ENCODE measurements around the gene B4GALNT2.
A peak's percentile ranks its signal among the peaks of the same experiment; 100 is the strongest.
"Not testable (repeated sequence)": the region's sequence is repeated elsewhere in the genome, so short reads cannot be mapped to it uniquely, and the experiment has no call there.

Gene B4GALNT2

GRCh38 chr17:49120166-49120565 lies 12.4 kb upstream of the B4GALNT2 start:
- H3K4me3 ChIP-seq (ENCODE audit: low read depth, low read length): no peak overlapping the region
- H3K79me2 ChIP-seq (ENCODE audit: control insufficient read depth, insufficient read depth, low read length, unreplicated experiment): no peaks in the 10 kb centered on the region
- H3K27ac ChIP-seq (ENCODE audit: low read depth, low read length): no peak overlapping the region
- H3K36me3 ChIP-seq (ENCODE audit: insufficient read depth, low read length): no peaks in the 10 kb centered on the region
- H2AFZ ChIP-seq (ENCODE audit: low read length, unreplicated experiment): no peak overlapping the region
- H3K27me3 ChIP-seq (ENCODE audit: insufficient read depth, low read length): peaks cover 9% of the 10 kb centered on the region; the same call in 1 of the 2 replicates
- no peaks in the 10 kb centered on the region for H3K4me1 ChIP-seq (ENCODE audit: control insufficient read depth, insufficient read depth, low read length, unreplicated experiment)

DNA sequence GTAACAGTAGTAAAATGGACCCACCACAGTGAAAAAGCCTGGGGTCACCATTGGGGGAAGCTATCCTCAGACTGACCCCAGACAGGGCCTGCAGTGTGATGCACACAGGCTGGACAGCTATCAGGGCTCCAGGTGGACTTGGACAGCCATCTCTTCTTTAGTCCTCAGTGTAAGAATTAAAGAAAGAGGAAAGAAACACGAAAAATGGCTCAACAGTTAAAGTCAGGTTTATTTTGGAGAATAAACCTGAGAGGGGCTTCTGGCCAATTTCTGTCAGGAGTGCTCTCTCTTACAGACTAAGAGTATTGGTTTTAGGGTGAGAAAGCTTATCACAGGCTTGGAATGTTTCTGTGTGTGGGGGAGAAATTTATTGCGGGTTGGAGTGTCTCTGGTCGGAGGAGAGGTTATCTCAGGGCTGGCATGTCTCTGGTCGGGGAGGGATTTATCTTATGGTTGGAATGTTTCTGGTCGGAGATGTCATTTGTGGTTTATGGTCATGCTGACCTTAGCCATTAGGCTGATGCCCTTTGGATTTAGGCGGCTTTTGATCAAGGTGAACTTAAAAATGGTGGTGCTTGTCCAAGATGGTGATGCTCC lies 10.8 kb upstream of the B4GALNT2 start:
- Histone ChIP-seq H3K27me3 (ENCODE audit: insufficient read depth, low read length) (peaks cover 5% of the 10 kb centered on the region; the same call in 1 of the 2 replicates), H3K27ac (ENCODE audit: low read depth, low read length) (no peak overlapping the region), H3K79me2 (ENCODE audit: control insufficient read depth, insufficient read depth, low read length, unreplicated experiment) (no peaks in the 10 kb centered on the region), H3K4me3 (ENCODE audit: low read depth, low read length) (no peak overlapping the region), H2AFZ (ENCODE audit: low read length, unreplicated experiment) (no peak overlapping the region), H3K4me1 (ENCODE audit: control insufficient read depth, insufficient read depth, low read length, unreplicated experiment) (no peaks in the 10 kb centered on the region), H3K36me3 (ENCODE audit: insufficient read depth, low read length) (no peaks in the 10 kb centered on the region)

- Histone ChIP-seq H3K4me1 (ENCODE audit: control insufficient read depth, insufficient read depth, low read length, unreplicated experiment) (no peaks in the 10 kb centered on the region), H3K79me2 (ENCODE audit: control insufficient read depth, insufficient read depth, low read length, unreplicated experiment) (no peaks in the 10 kb centered on the region), H3K27me3 (ENCODE audit: insufficient read depth, low read length) (0 out of 2 replicates have a peak, but pooled peaks cover 5% of the 10 kb centered on the region), H3K36me3 (ENCODE audit: insufficient read depth, low read length) (no peaks in the 10 kb centered on the region), H3K27ac (ENCODE audit: low read depth, low read length) (no peak overlapping the region), H2AFZ (ENCODE audit: low read length, unreplicated experiment) (no peak overlapping the region), H3K4me3 (ENCODE audit: low read depth, low read length) (no peak overlapping the region)
Observed at GRCh38 chr17:49122566-49122965, 10.0 kb upstream of the B4GALNT2 start.

GRCh38 chr17:49123061-49123460 lies 9.5 kb upstream of the B4GALNT2 start:
- no peak overlapping the region for H2AFZ ChIP-seq (ENCODE audit: low read length, unreplicated experiment)
- H3K4me1 ChIP-seq (ENCODE audit: control insufficient read depth, insufficient read depth, low read length, unreplicated experiment): no peaks in the 10 kb centered on the region
- H3K4me3 ChIP-seq (ENCODE audit: low read depth, low read length): no peak overlapping the region
- H3K36me3 ChIP-seq (ENCODE audit: insufficient read depth, low read length): no peaks in the 10 kb centered on the region
- H3K27ac ChIP-seq (ENCODE audit: low read depth, low read length): no peak overlapping the region
- 0 out of 2 replicates have a peak, but pooled peaks cover 5% of the 10 kb centered on the region for H3K27me3 ChIP-seq (ENCODE audit: insufficient read depth, low read length)
- no peaks in the 10 kb centered on the region for H3K79me2 ChIP-seq (ENCODE audit: control insufficient read depth, insufficient read depth, low read length, unreplicated experiment)

GRCh38 chr17:49125449-49125848 lies 7.1 kb upstream of the B4GALNT2 start:
- H3K27ac ChIP-seq (ENCODE audit: low read depth, low read length): no peak overlapping the region
- H3K79me2 ChIP-seq (ENCODE audit: control insufficient read depth, insufficient read depth, low read length, unreplicated experiment): no peaks in the 10 kb centered on the region
- no peak overlapping the region for H3K4me3 ChIP-seq (ENCODE audit: low read depth, low read length)
- H2AFZ ChIP-seq (ENCODE audit: low read length, unreplicated experiment): no peak overlapping the region
- H3K4me1 ChIP-seq (ENCODE audit: control insufficient read depth, insufficient read depth, low read length, unreplicated experiment): no peaks in the 10 kb centered on the region
- H3K27me3 ChIP-seq (ENCODE audit: insufficient read depth, low read length): no peaks in the 10 kb centered on the region
- H3K36me3 ChIP-seq (ENCODE audit: insufficient read depth, low read length): no peaks in the 10 kb centered on the region

GRCh38 chr17:49126183-49126859 lies 6.2 kb upstream of the B4GALNT2 start:
- H3K4me3 ChIP-seq (ENCODE audit: low read depth, low read length); H3K36me3 ChIP-seq (ENCODE audit: insufficient read depth, low read length); H3K4me1 ChIP-seq (ENCODE audit: control insufficient read depth, insufficient read depth, low read length, unreplicated experiment); H2AFZ ChIP-seq (ENCODE audit: low read length, unreplicated experiment); H3K27ac ChIP-seq (ENCODE audit: low read depth, low read length); H3K27me3 ChIP-seq (ENCODE audit: insufficient read depth, low read length); H3K79me2 ChIP-seq (ENCODE audit: control insufficient read depth, insufficient read depth, low read length, unreplicated experiment): not testable (repeated sequence)

- H3K27me3 ChIP-seq (ENCODE audit: insufficient read depth, low read length): peaks cover 26% of the 10 kb centered on the region
- not testable (repeated sequence) for H3K27ac ChIP-seq (ENCODE audit: low read depth, low read length); H2AFZ ChIP-seq (ENCODE audit: low read length, unreplicated experiment); H3K4me3 ChIP-seq (ENCODE audit: low read depth, low read length); H3K36me3 ChIP-seq (ENCODE audit: insufficient read depth, low read length); H3K79me2 ChIP-seq (ENCODE audit: control insufficient read depth, insufficient read depth, low read length, unreplicated experiment); H3K4me1 ChIP-seq (ENCODE audit: control insufficient read depth, insufficient read depth, low read length, unreplicated experiment)
Observed at GRCh38 chr17:49129359-49129950, 3.1 kb upstream of the B4GALNT2 start.

DNA sequence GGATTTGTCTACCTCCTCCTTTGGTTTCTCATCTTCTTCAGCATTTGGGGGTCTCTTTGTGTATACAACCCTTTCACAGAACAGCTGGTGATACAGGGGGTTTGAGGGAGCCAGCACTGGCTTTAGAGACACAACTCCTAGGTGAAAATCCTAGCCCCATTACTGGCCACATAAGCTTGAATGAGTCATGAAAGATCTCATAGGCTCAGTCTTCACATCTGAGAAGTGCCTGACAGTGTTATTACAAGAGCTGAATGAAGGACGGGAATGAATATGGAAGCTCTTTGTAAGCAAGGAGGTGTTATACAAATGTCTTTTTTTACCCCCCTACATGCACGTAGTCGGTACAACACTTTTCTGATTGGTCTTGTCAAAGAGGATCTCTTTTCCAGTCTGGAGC lies 1.7 kb upstream of the B4GALNT2 start:
- Histone ChIP-seq H3K27ac (ENCODE audit: low read depth, low read length) (no peak overlapping the region), H2AFZ (ENCODE audit: low read length, unreplicated experiment) (no peak overlapping the region), H3K4me1 (ENCODE audit: control insufficient read depth, insufficient read depth, low read length, unreplicated experiment) (no peaks in the 10 kb centered on the region), H3K4me3 (ENCODE audit: low read depth, low read length) (no peak overlapping the region), H3K36me3 (ENCODE audit: insufficient read depth, low read length) (no peaks in the 10 kb centered on the region), H3K27me3 (ENCODE audit: insufficient read depth, low read length) (peaks cover 26% of the 10 kb centered on the region), H3K79me2 (ENCODE audit: control insufficient read depth, insufficient read depth, low read length, unreplicated experiment) (no peaks in the 10 kb centered on the region)

DNA sequence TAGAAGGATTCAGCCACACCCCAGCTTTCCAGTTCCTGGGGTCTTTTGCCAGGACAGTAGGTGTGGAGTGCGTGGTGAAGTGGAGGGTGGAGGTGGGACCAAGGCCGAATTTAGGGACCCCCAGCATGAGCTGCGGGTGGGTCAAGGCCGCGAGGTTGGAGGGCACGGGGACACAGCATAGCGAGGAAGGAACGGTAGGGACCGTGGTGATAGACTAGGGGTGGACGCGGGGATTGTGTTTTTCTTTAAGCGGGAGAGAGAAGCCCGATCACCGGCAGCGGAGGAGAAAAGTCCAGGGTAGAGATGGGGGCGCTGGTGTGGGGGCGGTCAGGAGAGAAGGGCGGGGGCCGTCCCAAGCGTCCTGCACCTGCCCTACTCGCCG lies 261 bp upstream of the B4GALNT2 start:
- no peaks in the 10 kb centered on the region for H3K4me1 ChIP-seq (ENCODE audit: control insufficient read depth, insufficient read depth, low read length, unreplicated experiment)
- no peaks in the 10 kb centered on the region for H3K36me3 ChIP-seq (ENCODE audit: insufficient read depth, low read length)
- H3K4me3 ChIP-seq (ENCODE audit: low read depth, low read length): peak overlapping the region; percentile 73
- H3K27me3 ChIP-seq (ENCODE audit: insufficient read depth, low read length): peaks cover 26% of the 10 kb centered on the region
- H3K27ac ChIP-seq (ENCODE audit: low read depth, low read length): no peak overlapping the region
- H3K79me2 ChIP-seq (ENCODE audit: control insufficient read depth, insufficient read depth, low read length, unreplicated experiment): no peaks in the 10 kb centered on the region
- peak overlapping the region; percentile 74 for H2AFZ ChIP-seq (ENCODE audit: low read length, unreplicated experiment)

DNA sequence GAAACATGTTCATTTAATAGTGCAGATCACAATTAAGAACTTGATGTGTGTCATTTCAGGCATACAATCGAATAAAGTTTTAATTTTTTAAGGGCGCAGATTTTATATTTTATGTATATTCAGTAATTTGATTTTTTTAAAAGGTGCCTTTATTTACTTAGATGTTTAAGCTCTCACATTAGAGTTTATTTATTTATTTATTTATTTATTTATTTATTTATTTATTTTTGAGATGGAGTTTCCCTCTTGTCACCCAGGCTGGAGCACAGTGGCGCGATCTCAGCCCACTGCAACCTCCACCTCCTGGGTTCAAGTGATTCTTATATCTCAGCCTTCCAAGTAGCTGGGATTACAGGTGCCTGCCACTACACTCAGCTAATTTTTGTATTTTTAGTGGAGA lies 3.8 kb downstream of the B4GALNT2 start:
- no peak overlapping the region for H3K4me3 ChIP-seq (ENCODE audit: low read depth, low read length)

DNA sequence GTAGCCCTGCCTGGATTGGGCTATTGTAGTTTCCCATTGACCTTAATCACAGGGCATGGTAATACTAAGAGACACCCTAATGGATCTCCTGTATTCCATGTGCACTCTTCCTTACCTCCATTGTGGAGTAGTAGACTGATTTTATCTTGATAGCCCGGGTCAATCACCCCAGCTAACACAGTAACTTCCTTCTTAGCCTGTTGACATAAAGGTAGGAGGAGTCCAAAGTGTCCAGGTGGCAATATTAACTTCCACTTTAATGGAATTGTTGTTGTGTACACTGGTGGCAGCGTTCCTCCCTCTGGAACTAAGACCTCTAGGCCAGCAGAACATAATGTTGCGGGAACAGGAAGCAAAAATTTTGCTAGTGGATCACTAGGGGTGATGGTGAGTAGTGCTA lies 13.1 kb downstream of the B4GALNT2 start:
- H2AFZ ChIP-seq (ENCODE audit: low read length, unreplicated experiment); H3K79me2 ChIP-seq (ENCODE audit: control insufficient read depth, insufficient read depth, low read length, unreplicated experiment); H3K27ac ChIP-seq (ENCODE audit: low read depth, low read length); H3K27me3 ChIP-seq (ENCODE audit: insufficient read depth, low read length); H3K4me3 ChIP-seq (ENCODE audit: low read depth, low read length); H3K36me3 ChIP-seq (ENCODE audit: insufficient read depth, low read length): not testable (repeated sequence)
- H3K4me1 ChIP-seq (ENCODE audit: control insufficient read depth, insufficient read depth, low read length, unreplicated experiment): peaks cover 10% of the 10 kb centered on the region

More for the DNA sequence above, 3.8 kb downstream of the B4GALNT2 start:
- no peaks in the 10 kb centered on the region for H3K4me1 ChIP-seq (ENCODE audit: control insufficient read depth, insufficient read depth, low read length, unreplicated experiment)
- no peaks in the 10 kb centered on the region for H3K79me2 ChIP-seq (ENCODE audit: control insufficient read depth, insufficient read depth, low read length, unreplicated experiment)
- peaks cover 20% of the 10 kb centered on the region for H3K27me3 ChIP-seq (ENCODE audit: insufficient read depth, low read length)
- no peak overlapping the region for H3K27ac ChIP-seq (ENCODE audit: low read depth, low read length)
- H3K36me3 ChIP-seq (ENCODE audit: insufficient read depth, low read length): no peaks in the 10 kb centered on the region
- no peak overlapping the region for H2AFZ ChIP-seq (ENCODE audit: low read length, unreplicated experiment)
